ENCODE results near the gene ACKR3.
A peak's percentile ranks its signal among the peaks of the same experiment; 100 is the strongest.

Gene ACKR3

GRCh38 chr2:236569573-236569973, at the start of gene ACKR3:
TSS of gene ACKR3 (plus strand) at chr2:236569825. CDS start at chr2:236580466, 10,641 bp downstream.
- DNase-seq = peak; percentile 42 to 83 (median 69)

- no peak for DNase-seq
Observed at GRCh38 chr2:236521556-236521955, 48.1 kb upstream of the ACKR3 start.

GRCh38 chr2:236523249-236523648, 46.4 kb upstream of the ACKR3 start:
- DNase-seq = no peak

DNA sequence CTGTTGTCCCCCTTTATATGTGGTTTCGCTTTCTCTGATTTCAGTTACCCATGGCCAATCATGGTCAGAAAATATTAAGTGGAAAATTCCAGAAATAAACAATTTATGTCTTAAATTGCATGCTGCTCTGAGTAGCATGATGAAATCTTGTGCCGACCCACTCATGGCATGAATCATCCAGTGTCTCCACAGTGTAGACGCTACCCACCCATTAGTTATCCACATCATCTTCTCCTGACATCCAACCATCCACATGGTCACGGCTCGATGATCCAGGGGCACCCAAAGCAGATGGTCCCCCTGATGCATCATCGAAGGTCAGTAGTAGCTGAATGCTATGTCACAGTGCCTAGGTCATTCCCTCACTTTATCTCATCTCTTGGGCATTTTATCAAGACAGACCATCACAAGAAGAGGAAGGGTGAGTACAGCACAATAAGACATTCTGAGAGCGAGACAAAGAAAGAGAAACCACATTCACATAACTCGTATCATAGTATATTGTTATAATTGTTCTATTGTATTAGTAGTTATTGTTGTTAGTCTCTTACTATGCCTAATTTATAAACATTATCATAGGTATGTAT, 44.1 kb upstream of the ACKR3 start:
- no peak for DNase-seq

DNA sequence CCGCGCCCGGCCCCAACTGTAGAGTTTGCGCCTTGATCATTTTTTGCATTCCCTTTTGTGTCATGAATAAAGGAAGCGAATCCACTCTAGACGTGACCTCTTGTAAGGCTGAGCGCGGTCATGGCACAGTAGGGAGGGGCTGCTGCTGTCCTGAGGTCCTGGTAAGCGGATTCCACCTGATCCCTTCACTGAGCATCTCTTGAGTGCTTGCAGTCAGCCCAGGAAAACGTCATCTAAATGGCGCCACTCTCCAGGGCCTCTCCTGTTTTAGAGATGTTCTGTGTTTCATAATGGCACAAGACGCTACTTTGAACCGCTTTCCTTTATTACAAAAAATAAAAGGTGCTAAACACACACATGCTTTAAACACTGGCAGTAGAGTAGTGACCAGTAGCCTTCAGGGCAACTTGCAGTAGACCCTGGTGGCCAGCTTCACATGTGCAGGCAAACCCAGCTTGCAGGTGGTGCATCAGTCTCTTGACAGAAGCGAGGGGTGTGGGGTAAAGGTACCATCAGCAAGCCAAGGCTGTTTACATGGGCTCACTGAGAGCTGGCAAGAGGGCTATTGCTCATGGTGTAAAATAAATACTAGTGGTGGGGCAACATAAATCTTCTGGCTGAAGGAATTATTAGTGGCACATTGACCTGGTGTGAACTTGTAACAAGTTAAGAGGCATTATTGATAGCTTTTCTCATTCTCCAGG, 43.0 kb upstream of the ACKR3 start:
- DNase-seq = no peak

- no peak for DNase-seq
Observed at GRCh38 chr2:236527159-236527630, 42.4 kb upstream of the ACKR3 start.

DNA sequence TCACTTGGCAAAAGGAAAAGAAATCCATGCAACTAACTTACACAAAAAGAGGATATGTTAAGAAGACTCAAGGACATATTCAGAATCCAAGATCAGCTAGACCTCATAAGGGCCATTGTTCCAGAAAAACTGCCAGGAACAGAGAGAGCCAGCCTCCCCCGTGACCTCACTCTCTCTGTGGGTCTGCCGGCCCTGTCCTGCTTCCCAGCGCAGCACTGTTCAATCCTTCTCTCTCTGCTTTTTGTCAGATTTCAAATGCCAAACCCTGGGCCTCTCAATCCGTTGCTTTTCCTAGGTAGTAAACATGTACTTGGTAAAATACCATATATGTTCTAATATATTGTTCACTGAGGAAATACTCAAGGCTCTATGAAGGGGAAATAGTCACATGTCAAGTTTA, 40.0 kb upstream of the ACKR3 start:
- DNase-seq = no peak

DNA sequence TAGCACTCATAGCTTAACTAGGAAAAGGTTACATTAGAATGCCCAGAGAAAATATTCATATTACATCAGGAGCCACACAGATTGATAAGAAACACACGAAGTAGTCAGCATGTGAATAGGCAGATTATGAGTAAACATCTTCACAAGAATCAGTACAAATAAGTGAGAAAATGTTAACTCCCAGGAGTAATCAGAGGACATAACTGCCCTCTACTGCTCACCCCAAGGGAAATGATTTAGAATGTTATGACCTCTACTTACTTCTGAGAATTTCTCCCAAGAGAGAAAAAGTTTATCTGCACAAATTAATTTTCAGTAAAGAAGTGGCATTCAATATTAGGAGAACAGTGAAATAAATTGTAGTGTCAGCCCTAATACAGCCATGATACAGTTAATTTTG, 39.1 kb upstream of the ACKR3 start:
- DNase-seq = no peak

DNA sequence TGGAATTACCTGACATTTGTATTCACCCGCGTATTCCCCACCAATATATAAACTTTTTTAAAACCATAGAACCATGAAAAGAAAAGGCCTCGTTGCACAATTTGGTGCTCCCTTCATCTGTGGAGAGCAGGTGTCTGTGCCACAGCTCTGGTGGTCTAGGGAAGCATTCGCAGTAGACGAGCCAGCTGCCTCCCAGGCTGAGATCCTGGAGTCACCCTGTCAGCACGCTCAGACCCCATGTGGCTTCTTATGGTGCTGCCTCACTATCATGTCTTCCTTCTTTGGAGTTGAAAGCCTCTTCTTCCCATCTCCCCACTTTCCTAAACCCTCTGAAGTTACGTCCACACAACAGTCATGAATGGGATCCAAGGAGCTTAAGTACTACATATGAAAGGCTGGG, 38.4 kb upstream of the ACKR3 start:
- DNase-seq = no peak

DNA sequence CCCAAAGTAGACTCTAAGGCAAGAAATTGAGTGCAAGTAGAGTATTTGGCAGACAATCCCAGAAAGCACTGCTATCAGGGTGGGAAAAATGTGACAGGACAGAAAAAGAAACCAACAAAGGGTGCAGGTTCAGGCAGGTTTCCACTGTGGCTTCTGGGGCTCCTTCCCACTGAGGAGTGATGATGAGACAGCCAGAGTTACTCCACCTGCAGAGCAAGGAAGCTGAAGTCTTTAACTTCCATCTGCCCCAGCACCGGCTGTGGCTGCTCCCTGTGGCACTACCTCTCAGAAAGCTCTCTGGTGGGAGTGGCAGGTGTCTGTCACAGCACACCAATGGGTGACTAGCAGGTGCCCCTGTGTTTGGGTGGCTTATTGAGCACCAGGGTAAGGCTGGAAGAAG, 37.6 kb upstream of the ACKR3 start:
- no peak for DNase-seq

- no peak for DNase-seq
Observed at GRCh38 chr2:236533343-236533742, 36.3 kb upstream of the ACKR3 start.

DNA sequence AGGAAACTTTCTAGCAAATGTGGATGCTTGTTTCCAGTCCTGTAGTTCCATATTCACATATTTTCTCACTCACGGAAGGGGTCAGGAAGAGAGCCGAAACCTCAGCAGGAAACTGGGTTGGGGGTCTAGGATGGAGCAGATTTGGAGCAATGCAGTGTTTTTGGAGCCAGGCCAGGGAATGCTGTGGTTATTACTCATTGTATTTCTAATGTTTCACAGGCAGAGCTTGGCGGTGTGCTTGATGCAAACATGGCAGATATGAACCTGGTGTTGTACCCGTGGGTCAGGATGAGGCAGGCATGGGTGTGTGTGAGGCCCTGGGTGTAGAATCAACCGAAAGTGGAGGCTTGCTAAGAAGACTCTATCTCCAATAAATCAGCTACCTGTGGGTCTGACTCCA, 34.6 kb upstream of the ACKR3 start:
- DNase-seq = no peak

DNA sequence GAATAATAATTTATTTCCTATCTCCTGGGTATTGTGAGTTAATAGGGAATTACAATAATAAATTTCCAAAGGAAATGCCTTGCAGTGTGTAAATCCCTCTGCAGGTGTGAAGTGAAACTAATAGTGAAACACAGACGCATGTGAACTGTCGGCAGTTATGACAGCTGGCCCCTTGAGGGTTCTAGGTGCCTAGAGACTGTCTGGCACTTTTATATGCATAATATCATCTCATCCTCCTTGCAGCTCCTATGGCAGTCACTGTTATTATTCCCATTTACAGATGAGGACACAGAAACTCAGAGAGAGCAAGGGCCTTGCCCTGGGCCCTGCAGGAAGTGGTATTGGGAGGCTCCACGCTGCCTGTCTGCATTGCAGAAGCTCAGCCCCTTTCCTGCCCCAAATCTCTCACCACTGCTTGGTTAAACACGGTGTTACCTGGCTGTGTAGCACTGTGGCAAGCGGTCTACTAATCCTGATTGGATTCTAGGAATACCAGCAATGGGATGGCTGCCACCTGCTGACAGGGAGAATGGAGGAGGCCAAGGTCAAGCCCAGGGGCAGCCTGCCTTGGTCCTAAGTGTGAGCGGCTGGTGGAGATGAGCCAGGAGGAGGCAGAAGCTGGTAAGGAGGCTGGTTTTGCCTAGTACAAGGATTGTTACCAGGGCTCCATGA, 32.8 kb upstream of the ACKR3 start:
- DNase-seq = peak; percentile 15 to 66 (median 46)

DNA sequence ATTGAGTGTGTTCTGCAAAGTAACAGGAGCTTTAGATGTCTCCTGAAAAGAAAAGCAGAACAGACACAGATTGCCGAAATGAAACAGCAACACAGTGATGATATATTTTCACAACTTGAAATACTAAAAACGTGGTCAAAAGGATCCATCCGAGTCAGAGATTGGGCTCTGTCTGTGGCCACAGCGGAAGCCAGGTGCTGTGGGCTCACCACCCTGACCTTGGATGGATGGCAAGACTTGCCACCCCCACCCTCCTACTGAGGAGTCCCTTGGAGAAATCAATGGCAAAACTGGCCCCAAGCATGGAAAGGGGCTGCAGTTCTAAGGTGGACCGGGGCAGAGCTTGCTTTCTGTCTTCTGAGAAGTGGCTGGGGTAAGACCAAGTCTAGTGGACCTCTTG, 31.4 kb upstream of the ACKR3 start:
- DNase-seq = no peak

GRCh38 chr2:236541008-236541562, 28.5 kb upstream of the ACKR3 start:
- no peak for DNase-seq

GRCh38 chr2:236544362-236544761, 25.3 kb upstream of the ACKR3 start:
- no peak for DNase-seq

GRCh38 chr2:236545248-236545658, 24.4 kb upstream of the ACKR3 start:
- no peak for DNase-seq

DNA sequence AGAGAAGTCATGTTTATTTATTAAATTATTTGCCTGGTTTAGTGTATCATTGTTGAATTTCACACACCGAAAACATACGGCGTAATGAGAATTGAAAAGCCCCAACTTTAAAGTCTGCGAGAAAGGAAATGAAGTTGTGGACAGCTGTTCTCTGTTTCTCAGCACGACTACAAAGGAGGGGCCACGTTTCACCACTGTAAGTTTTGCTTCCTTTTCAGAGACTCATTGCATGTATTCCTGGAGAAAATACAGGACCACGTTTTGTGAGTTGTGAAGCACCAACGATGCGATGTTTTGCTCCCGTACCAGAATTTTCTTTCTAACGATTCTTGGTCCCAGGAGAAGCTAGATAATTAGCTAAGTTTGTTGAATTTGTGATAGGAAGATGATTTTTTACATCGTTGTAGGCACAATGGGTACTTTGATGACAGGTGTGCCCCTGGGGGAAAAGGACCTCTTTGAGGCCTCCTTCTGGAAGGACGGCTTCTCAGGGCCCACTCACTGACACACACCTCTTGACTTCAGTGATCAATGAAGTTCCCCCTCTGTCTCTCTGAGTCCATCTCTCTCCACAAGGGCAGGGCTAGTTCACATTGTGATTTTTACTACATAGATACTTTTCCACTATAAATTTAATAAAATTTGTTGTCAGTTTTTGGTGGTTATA, 23.7 kb upstream of the ACKR3 start:
- peak in 2 of 6 experiments; percentile 19 to 47 for DNase-seq

GRCh38 chr2:236546561-236547002, 23.0 kb upstream of the ACKR3 start:
- peak in 3 of 6 experiments; percentile 25 to 55 (median 25) for DNase-seq

- no peak for DNase-seq
Observed at GRCh38 chr2:236547725-236548124, 21.9 kb upstream of the ACKR3 start.

- DNase-seq = peak in 1 of 6 experiments; percentile 4
Observed at GRCh38 chr2:236548179-236548921, 21.3 kb upstream of the ACKR3 start.

DNA sequence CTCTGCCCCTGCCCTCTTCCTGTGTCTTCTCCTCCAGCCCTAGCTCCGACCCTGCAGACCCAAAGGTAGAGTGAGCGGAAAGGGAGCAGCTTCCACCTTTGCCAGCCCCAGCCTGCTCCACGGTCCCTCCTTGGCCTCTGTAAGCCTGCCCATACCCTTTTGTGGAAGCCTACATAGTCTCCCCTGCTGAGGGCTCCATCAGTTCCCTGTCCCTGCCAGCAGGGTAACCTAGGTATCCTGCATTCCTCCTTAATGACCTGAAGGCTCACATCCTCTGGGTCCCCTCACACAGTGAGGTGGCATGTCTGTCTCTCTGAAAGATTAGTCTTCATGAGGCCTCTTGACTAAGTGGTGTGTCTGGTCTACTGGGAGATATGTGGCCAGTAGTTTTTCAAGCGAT, 20.5 kb upstream of the ACKR3 start:
- no peak for DNase-seq

Measured in stimulated activated naive CD4-positive, alpha-beta T cell (primary cell).